KOPT-K1 (cell line): ENCODE results near the gene ZFAND4.
"Not testable (repeated sequence)": the region's sequence is repeated elsewhere in the genome, so short reads cannot be mapped to it uniquely, and the experiment has no call there.

ENCODE experiments used
- H3K27ac ChIP-seq: fragments of 200-600 bp; sonication (generic); 2 replicates; pipeline ENCODE4 v1.5.1; 2016; ENCODE audit warnings: antibody characterized with exemption, mild to moderate bottlenecking, low read depth, low read length; ENCODE audit not compliant: poor library complexity, severe bottlenecking
- H3K36me3 ChIP-seq: fragments of 200-600 bp; sonication (generic); 2 replicates; pipeline ENCODE4 v1.5.1; 2017; ENCODE audit warnings: antibody characterized with exemption, mild to moderate bottlenecking, low read length, moderate library complexity; ENCODE audit not compliant: insufficient read depth
- H3K9me3 ChIP-seq: fragments of 200-600 bp; sonication (generic); 2 replicates; pipeline ENCODE4 v1.5.1; 2017; ENCODE audit warnings: antibody characterized with exemption, low read length, mild to moderate bottlenecking; ENCODE audit not compliant: insufficient read depth, poor library complexity, severe bottlenecking

ZFAND4 gene

DNA sequence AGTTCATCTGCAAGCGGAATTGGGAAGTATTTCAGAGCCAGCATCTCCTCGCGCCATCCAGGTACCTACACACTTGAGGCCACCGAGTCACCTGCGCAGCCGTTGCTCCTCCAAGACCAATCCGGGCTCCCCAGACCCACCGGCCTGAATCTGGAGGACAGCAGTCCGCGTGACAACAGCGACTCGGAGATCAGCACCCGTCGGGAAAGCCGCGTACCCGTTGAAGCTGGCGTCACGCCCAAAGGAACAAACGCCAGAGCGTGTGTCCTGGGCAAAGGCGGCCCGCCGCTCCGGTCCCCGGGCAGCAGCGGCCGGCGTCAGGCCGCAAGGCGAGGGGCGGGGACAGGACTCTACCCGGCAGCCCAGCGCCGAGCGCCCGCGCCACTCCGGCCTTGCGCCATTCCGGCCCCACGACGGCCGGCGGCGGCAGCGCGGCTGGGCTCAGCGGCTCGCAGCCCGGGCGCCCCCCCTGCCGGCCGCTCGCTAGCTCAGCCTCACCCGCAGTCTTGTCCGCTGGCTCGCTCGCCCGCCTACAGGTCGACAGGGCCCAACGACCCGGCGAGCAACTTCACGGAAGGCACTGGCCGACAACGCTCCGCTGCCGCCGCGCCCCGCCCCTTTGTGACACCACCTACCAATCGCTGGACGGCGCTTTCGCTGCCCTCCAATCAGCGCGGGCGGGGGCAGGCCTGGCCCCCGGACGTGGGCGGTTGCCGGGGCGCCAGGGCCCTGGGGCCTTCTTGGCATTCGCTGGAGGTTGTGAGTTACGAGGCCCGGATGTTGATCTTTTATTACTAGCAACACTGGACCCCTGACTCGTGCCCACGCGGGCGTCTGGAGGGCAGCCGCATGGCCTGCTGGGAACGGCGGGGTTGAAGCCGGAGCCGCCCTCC, at the start of gene ZFAND4:
TSS of gene ZFAND4 (minus strand) at position 592 of the 893 bp plus-strand sequence. CDS start 9,047 bp downstream, outside the sequence.
- no peaks in the 10 kb centered on the region for H3K36me3 ChIP-seq
- peak within 1 kb of the TSS; percentile 65 for H3K27ac ChIP-seq

DNA sequence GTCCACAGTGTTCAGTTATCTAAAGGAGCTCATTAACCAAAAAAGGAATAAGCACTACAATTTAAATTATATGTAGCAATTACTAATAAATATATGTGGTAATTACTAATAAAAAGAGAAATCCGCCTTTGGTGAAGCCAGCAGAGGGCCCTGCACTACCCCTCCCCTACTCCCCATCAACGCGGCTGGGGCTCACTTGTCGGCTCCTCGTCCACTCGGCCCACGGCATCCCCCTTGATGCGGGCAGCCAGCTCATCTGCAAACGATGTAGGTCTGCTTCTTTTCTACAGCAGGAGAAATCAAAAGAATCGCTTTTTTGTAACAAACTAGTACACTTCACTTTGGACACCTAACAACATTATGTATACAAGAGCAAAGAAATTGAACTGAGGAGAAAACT, 48.9 kb upstream of the ZFAND4 start:
- not testable (repeated sequence) for H3K9me3 ChIP-seq, H3K36me3 ChIP-seq, H3K27ac ChIP-seq

More for the DNA sequence above, at the start of gene ZFAND4:
- H3K9me3 ChIP-seq = no peaks in the 10 kb centered on the region

DNA sequence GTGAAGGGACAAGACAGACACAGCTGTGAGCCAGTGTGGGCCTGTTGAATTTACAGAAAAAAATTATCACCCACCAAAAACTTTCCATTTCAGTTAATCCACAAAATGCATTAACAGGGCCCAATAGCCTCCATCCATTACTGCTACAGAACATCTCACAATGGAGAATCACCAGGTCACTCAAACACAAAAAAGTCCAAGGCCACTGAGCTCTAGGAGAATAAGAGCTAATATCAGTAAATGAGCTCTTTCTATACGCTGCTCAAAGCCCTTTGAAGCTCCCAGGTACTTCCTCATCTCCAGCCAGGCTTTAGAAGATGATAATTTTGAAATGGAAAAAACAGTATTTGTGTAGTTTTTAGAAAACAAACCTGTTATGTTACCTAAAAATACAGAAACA, 45.1 kb upstream of the ZFAND4 start:
- not testable (repeated sequence) for H3K27ac ChIP-seq, H3K36me3 ChIP-seq, H3K9me3 ChIP-seq

DNA sequence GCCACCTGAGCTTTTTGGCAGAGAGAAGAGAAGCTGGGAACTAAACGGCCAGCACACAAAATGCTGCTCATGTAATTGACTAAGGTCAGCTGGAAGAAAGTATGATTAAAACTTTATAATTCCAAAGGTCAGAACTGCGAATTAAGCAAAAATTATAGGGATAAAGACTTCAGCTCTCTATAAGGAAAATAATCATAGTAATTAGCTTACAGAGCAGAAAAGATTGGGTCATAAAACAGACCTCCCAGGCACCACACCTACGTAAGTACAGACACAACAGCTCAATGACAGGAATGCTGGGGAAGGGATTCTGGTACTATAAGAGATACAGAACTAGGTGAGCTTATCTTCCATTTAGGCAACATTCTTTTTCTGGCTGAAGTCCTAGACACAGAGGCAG, 44.5 kb upstream of the ZFAND4 start:
- H3K9me3 ChIP-seq, H3K27ac ChIP-seq, H3K36me3 ChIP-seq: not testable (repeated sequence)

- H3K36me3 ChIP-seq, H3K27ac ChIP-seq, H3K9me3 ChIP-seq: not testable (repeated sequence)
These were observed 38.7 kb upstream of the ZFAND4 start for GRCh38 chr10:45711223-45711622.

DNA sequence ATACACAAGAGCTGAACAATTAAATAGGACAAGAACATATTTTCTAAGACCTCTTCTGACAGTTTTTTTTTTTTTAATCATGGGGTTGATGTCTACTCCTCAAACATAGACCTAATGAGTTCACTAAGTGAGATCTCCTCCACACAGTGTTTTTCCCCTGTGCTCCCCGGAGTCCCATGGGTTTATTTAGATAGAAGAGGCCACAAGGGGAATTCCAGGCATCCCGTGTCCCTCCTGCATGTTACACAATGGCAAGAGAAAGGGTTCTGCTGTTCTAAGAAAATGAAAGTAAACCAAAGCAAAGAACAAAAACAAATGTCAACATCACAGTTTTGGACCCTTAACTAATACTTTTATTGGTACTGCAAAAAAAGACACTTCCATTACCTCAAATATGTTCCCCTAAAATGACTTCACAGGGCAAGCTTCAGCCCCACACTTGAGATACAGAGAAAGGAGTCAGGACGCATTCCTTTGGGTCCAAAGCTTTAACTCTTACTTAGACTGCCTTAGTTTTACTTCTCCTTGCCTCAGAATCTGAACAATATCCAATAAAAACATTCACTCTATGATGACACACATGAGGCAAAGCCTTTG, 37.7 kb upstream of the ZFAND4 start:
- H3K9me3 ChIP-seq, H3K36me3 ChIP-seq, H3K27ac ChIP-seq: not testable (repeated sequence)

- H3K36me3 ChIP-seq, H3K9me3 ChIP-seq, H3K27ac ChIP-seq: not testable (repeated sequence)
These were observed 5.9 kb upstream of the ZFAND4 start for GRCh38 chr10:45678467-45678866.

- Histone ChIP-seq H3K9me3 (no peaks in the 10 kb centered on the region), H3K27ac (no peak overlapping the region), H3K36me3 (no peaks in the 10 kb centered on the region)
These were observed 2.8 kb upstream of the ZFAND4 start for GRCh38 chr10:45675388-45675787.

GRCh38 chr10:45673074-45673648, 589 bp upstream of the ZFAND4 start:
- Histone ChIP-seq H3K9me3 (no peaks in the 10 kb centered on the region), H3K36me3 (no peaks in the 10 kb centered on the region), H3K27ac (peak overlapping the region; percentile 65)

DNA sequence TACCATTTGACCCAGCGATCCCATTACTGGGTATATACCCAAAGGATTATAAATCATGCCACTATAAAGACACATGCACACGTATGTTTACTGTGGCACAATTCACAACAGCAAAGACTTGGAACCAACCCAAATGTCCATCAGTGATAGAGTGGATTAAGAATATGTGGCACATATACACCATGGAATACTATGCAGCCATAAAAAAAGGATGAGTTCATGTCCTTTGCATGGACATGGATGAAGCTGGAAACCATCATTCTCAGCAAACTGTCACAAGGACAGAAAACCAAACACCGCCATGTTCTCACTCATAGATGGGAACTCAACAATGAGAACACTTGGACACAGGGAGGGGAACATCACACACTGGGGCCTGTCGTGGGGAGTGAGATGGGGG, 1.3 kb downstream of the ZFAND4 start:
- H3K36me3 ChIP-seq, H3K27ac ChIP-seq, H3K9me3 ChIP-seq: not testable (repeated sequence)

DNA sequence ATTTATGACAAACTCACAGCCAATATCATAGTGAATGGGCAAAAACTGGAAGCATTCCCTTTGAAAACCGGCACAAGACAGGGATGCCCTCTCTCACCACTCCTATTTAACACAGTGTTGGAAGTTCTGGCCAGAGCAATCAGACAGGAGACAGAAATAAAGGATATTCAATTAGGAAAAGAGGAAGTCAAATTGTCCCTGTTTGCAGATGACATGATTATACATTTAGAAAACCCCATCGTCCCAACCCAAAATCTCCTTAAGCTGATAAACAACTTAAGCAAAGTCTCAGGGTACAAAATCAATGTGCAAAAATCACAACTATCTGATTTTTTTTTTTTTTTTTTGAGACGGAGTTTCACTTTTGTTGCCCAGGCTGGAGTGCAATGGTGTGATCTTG, 2.7 kb downstream of the ZFAND4 start:
- H3K9me3 ChIP-seq, H3K36me3 ChIP-seq, H3K27ac ChIP-seq: not testable (repeated sequence)

DNA sequence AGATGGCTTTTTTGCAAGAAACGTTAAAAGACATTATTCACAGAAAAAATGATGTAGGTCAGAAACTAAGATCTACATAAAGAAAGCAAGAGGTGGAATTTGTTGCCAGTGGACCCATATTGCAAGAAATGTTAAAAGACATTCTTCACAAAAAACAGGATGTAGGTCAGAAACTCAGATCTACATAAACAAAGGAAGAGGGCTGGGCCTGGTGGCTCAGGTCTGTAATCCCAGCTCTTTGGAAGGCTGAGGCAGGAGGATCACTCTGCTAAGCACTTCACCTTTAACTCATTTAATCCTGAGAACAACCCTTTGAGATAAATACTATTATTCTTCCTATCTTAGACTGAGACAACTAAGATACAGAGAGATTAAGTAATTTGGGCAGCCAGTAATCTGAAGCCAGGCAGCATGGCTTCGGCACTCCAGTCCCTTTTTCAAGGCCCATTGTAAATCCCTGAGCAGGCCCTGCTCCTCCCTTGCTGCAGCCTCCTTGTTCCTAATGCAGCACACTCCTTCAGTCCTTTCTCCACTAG, 11.6 kb downstream of the ZFAND4 start:
- no peak overlapping the region for H3K27ac ChIP-seq
- H3K36me3 ChIP-seq = peaks cover 40% of the 10 kb centered on the region

DNA sequence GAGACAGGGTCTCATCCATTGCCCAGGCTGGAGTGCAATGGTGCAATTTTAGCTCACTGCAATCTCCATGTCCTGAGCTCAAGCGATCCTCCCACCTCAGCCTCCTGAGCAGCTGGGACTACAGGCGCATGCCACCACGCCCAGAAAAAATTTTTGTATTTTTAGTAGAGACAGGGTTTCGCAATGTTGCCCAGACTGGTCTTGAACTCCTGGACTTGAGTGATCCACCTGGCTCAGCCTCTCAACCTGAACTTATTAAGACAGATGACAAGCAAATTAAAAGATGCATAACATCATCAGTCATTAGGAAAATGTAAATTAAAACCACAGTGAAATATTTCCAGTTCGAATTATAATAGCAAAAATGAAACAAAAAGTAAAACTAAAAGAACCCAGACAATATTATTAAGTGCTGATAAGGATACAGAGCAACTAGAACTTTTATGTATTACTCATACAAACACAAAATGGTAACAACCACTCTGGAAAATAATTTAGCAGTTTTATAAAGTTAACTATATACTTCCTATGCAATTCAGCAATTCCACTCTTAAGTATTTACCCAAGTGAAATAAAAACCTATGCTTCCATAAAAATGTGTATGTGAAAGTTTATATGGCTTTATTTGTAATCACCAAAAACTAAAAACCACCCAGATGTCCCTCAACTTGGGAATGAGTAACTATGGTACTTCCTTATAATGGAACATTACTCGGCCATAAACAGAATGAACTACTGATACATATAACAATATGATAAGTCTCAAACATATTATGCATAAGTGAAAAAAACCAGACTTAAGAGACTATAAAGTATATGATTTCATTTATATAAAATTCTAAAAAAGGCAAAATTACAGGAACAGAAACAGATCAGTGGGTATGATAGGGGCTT, 15.3 kb downstream of the ZFAND4 start:
- Histone ChIP-seq H3K27ac (no peak overlapping the region), H3K9me3 (peaks cover 22% of the 10 kb centered on the region), H3K36me3 (peaks cover 37% of the 10 kb centered on the region)

More for the DNA sequence above, 11.6 kb downstream of the ZFAND4 start:
- peaks cover 22% of the 10 kb centered on the region for H3K9me3 ChIP-seq

DNA sequence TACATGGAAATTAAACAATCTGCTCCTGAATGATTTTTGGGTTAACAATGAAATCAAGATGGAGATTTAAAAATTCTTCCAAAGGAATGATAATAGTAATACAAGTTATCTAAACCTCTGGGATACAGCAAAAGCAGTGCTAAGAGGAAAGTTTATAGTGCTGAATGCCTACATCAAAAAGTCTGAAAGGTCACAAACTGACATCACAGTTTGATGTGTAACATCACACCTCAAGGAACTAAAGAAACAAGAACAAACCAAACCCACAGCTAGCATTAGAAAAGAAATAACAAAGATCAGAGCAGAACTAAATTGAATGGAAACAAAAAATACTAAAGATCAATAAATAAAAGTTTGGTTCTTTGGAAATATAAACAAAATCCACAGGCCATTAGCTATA, 17.4 kb downstream of the ZFAND4 start:
- Histone ChIP-seq H3K9me3 (peaks cover 8% of the 10 kb centered on the region), H3K27ac (no peak overlapping the region), H3K36me3 (peaks cover 27% of the 10 kb centered on the region)

- not testable (repeated sequence) for H3K27ac ChIP-seq, H3K9me3 ChIP-seq
- H3K36me3 ChIP-seq = peaks cover 27% of the 10 kb centered on the region
These were observed 17.8 kb downstream of the ZFAND4 start for GRCh38 chr10:45654753-45655141.
